HepG2 (cell line): Measurements from ENCODE around the gene FXN. TPM values are rescaled to one million over a fixed set of nuclear protein-coding genes. Genes with fewer than 3 reads are reported as not detected.

Experiments used
- CREB3 ChIP-seq: sonication (generic); formaldehyde crosslinking; IDR thresholded peaks from 2 replicates; pipeline ENCODE4 v1.5.0; 2020; ENCODE audit warnings: missing genetic modification reagents
- HNRNPK ChIP-seq: fragments of 200-400 bp; formaldehyde crosslinking; IDR thresholded peaks from 2 replicates; pipeline ENCODE4 v1.6.1; 2018; ENCODE audit warnings: low read length, low read depth, moderate library complexity, mild to moderate bottlenecking; ENCODE audit not compliant: poor library complexity, severe bottlenecking
- JARID2 ChIP-seq: sonication (generic); formaldehyde crosslinking; IDR thresholded peaks from 2 replicates; pipeline ENCODE4 v1.8.1; 2023; ENCODE audit warnings: missing genetic modification reagents, inconsistent platforms; ENCODE audit not compliant: insufficient replicate concordance
- MEIS1 ChIP-seq: sonication (generic); formaldehyde crosslinking; IDR thresholded peaks from 2 replicates; pipeline ENCODE4 v1.9.0; 2021; ENCODE audit warnings: mild to moderate bottlenecking, missing genetic modification reagents, moderate library complexity, borderline replicate concordance
- PAXIP1 ChIP-seq: sonication (generic); formaldehyde crosslinking; conservative IDR thresholded peaks from 2 replicates; pipeline ENCODE4 v1.4.0; 2020; ENCODE audit warnings: mild to moderate bottlenecking, missing genetic modification reagents, moderate library complexity
- PHB2 ChIP-seq: fragments of 450-650 bp; IDR thresholded peaks from 2 replicates; pipeline ENCODE4 v1.6.1; 2018; ENCODE audit not compliant: partially characterized antibody
- PLSCR1 ChIP-seq: sonication (generic); formaldehyde crosslinking; IDR thresholded peaks from 2 replicates; pipeline ENCODE4 v1.5.0; 2020; ENCODE audit warnings: missing genetic modification reagents, mild to moderate bottlenecking, borderline replicate concordance
- RBAK ChIP-seq: sonication (generic); formaldehyde crosslinking; IDR thresholded peaks from 2 replicates; pipeline ENCODE4 v1.5.1; 2020; ENCODE audit warnings: mild to moderate bottlenecking, missing genetic modification reagents
- SRSF9 ChIP-seq: fragments of 200-400 bp; formaldehyde crosslinking; IDR thresholded peaks from 2 replicates; pipeline ENCODE4 v1.6.1; 2018; ENCODE audit warnings: borderline replicate concordance, mild to moderate bottlenecking, low read depth, low read length; ENCODE audit not compliant: insufficient read depth, poor library complexity, severe bottlenecking
- TCF12 ChIP-seq, 2 experiments: fragments of 450-650 bp in 1 of 2; sonication (generic) in 1 of 2; formaldehyde crosslinking in 1 of 2; IDR thresholded peaks; 2 replicates each; pipeline versions ENCODE4 v1.6.1 to v1.8.0; 2017 to 2022; ENCODE audit warnings: antibody characterized with exemption in 1 of 2, mild to moderate bottlenecking in 1 of 2, missing genetic modification reagents in 1 of 2, moderate library complexity in 1 of 2
- TOPORS ChIP-seq: sonication (generic); formaldehyde crosslinking; IDR thresholded peaks from 2 replicates; pipeline ENCODE4 v1.8.0; 2023; ENCODE audit warnings: mild to moderate bottlenecking, missing genetic modification reagents
- ZNF142 ChIP-seq: sonication (generic); formaldehyde crosslinking; IDR thresholded peaks from 2 replicates; pipeline ENCODE4 v1.4.0; 2020; ENCODE audit warnings: missing genetic modification reagents
- ZNF354B ChIP-seq: sonication (generic); formaldehyde crosslinking; IDR thresholded peaks from 2 replicates; pipeline ENCODE4 v1.8.0; 2022; ENCODE audit warnings: mild to moderate bottlenecking, missing genetic modification reagents
- ZNF382 ChIP-seq: sonication (generic); formaldehyde crosslinking; IDR thresholded peaks from 2 replicates; pipeline ENCODE4 v1.5.0; 2020; ENCODE audit warnings: missing genetic modification reagents, mild to moderate bottlenecking, borderline replicate concordance
- ZNF549 ChIP-seq: sonication (generic); formaldehyde crosslinking; IDR thresholded peaks from 2 replicates; pipeline ENCODE4 v1.5.0; 2020; ENCODE audit warnings: missing genetic modification reagents
- polyA plus RNA-seq, 8 experiments: library from polyadenylated mRNA; depleted of rRNA in 3 of 8; stranded (reverse) in 7 of 8; unstranded in 1 of 8; fragments of >200 nt; fragmentation: Illumina TruSeq in 4 of 8; extraction: Trizol in 4 of 8; gene quantifications; 2 replicates each; pipeline versions ENCODE4 v1.2.1 to v1.2.3, GENCODE V29; 2011 to 2016; ENCODE audit warnings: low read depth in 4 of 8, missing spikeins in 1 of 8, mixed read lengths in 1 of 8; ENCODE audit not compliant: insufficient read depth in 1 of 8
- total RNA-seq, 5 experiments: library from RNA; depleted of rRNA; stranded (reverse); fragments of >200 nt; fragmentation: Illumina TruSeq; extraction: Trizol; gene quantifications; 2 replicates each; pipeline ENCODE4 v1.2.3, GENCODE V29; 2016; ENCODE audit warnings: low read depth in 1 of 5

Gene FXN
- total and polyA plus RNA-seq, 2 of the 13 experiments (the other 11 are each of a cell fraction or from before 2014, with no cell fraction given) = 24.1 to 26.0 TPM

GRCh38 chr9:69120380-69121154, 85.0 kb downstream of the FXN start (continued):
- peak; percentile 99 for TF ChIP-seq ZNF142
- TF ChIP-seq HNRNPK = no peak
- 0 out of 2 replicates have a peak, but pooled peaks have one; percentile 22 for TF ChIP-seq ZNF354B (CRISPR knock-in tag)
- no peak for TF ChIP-seq TOPORS (CRISPR knock-in tag)
- TF ChIP-seq ZNF382 (CRISPR knock-in tag) = no peak
- no peak for TF ChIP-seq MEIS1
- no peak for TF ChIP-seq SRSF9
- no peak for TF ChIP-seq RBAK
- no peak for TF ChIP-seq JARID2 (CRISPR knock-in tag)
- no peak for TF ChIP-seq PHB2
- no peak for TF ChIP-seq TCF12 (IDR thresholded peaks at IDR 0.05)
- no peak for TF ChIP-seq TCF12 (CRISPR knock-in tag; IDR thresholded peaks at IDR 0.05)
- TF ChIP-seq ZNF549 = no peak
- TF ChIP-seq PLSCR1 = no peak
- 0 out of 2 replicates have a peak, but pooled peaks have one; percentile 26 for TF ChIP-seq CREB3 (CRISPR knock-in tag)
- TF ChIP-seq PAXIP1 (CRISPR knock-in tag) = peak; percentile 90
